K562 (cell line): Measurements from ENCODE around the gene MAML1. TPM values are rescaled to one million over a fixed set of nuclear protein-coding genes. Genes with fewer than 3 reads are reported as not detected.

Experiments
- RBM25 ChIP-seq: fragments of 200-400 bp; formaldehyde crosslinking; IDR thresholded peaks from 2 replicates; pipeline ENCODE4 v1.6.1; 2018; ENCODE audit warnings: low read length, low read depth, moderate library complexity; ENCODE audit not compliant: severe bottlenecking
- ZFP36 ChIP-seq: fragments of 150-350 bp; IDR thresholded peaks from 2 replicates; pipeline ENCODE4 v1.6.1; 2018; ENCODE audit warnings: low read length, low read depth; ENCODE audit not compliant: partially characterized antibody
- polyA plus RNA-seq, 8 experiments: library from polyadenylated mRNA; depleted of rRNA in 4 of 8; stranded (reverse) in 5 of 8; unstranded in 3 of 8; fragments of >200 nt; fragmentation: Nextera tagmentation in 2 of 8; fragmentation: Illumina TruSeq in 1 of 8; extraction: Ambion mirVana in 2 of 8; extraction: Trizol in 1 of 8; gene quantifications; 2 replicates each; pipeline versions ENCODE4 v1.2.1 to v1.2.3, GENCODE V29; 2011 to 2014; ENCODE audit warnings: inconsistent platforms in 1 of 8, missing spikeins in 1 of 8
- total RNA-seq, 7 experiments: library from RNA; depleted of rRNA in 6 of 7; stranded (reverse); fragments of >200 nt in 6 of 7; fragmentation: Illumina TruSeq in 2 of 7; extraction: Trizol in 2 of 7; gene quantifications; 2 replicates each; pipeline versions ENCODE4 v1.2.1 to v1.2.3, GENCODE V29; 2011 to 2021; ENCODE audit warnings: low replicate concordance in 1 of 7
- TF ChIP-seq, protein P1 (sequence below): fragments of 450-650 bp; IDR thresholded peaks from 2 replicates; pipeline ENCODE4 v1.6.1; 2016; ENCODE audit warnings: low read depth

MAML1 gene
- total and polyA plus RNA-seq, 9 of the 15 experiments (the other 6 are each of a cell fraction or from before 2014, with no cell fraction given) = 0.32 to 18.4 (median 7.0) TPM

DNA sequence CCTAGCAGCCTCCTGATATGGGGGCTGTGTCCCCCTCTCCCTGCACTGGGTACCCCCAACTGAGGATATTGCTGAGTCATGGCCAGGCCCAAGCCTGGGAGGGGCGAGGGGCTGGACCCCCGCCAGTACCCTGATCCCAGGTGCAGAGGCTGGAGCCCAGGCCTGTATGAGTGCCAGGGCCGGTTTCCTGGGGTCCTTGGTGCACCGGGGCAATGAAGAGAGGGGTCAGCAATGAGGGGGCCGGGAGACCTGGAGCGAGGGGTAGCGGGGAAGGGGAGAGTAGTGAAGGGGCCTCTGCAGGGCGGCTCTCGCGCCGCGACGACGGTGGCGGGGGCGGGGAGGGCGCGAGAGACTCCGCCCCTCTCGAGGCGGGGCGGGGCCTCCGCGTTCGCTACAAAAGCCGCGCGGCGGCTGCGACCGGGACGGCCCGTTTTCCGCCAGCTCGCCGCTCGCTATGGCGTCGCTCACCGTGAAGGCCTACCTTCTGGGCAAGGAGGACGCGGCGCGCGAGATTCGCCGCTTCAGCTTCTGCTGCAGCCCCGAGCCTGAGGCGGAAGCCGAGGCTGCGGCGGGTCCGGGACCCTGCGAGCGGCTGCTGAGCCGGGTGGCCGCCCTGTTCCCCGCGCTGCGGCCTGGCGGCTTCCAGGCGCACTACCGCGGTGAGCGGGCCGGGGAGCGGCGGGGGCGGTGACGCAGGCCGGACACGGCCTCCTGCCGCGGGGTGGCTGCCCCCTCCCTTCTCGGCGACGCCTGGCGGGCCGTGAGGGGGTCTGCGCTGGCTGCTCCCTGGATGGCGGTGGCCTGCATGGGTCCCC, 88.1 kb downstream of the MAML1 start, which contains the start of gene SQSTM1 (continued):
- TF ChIP-seq, protein P1, sequence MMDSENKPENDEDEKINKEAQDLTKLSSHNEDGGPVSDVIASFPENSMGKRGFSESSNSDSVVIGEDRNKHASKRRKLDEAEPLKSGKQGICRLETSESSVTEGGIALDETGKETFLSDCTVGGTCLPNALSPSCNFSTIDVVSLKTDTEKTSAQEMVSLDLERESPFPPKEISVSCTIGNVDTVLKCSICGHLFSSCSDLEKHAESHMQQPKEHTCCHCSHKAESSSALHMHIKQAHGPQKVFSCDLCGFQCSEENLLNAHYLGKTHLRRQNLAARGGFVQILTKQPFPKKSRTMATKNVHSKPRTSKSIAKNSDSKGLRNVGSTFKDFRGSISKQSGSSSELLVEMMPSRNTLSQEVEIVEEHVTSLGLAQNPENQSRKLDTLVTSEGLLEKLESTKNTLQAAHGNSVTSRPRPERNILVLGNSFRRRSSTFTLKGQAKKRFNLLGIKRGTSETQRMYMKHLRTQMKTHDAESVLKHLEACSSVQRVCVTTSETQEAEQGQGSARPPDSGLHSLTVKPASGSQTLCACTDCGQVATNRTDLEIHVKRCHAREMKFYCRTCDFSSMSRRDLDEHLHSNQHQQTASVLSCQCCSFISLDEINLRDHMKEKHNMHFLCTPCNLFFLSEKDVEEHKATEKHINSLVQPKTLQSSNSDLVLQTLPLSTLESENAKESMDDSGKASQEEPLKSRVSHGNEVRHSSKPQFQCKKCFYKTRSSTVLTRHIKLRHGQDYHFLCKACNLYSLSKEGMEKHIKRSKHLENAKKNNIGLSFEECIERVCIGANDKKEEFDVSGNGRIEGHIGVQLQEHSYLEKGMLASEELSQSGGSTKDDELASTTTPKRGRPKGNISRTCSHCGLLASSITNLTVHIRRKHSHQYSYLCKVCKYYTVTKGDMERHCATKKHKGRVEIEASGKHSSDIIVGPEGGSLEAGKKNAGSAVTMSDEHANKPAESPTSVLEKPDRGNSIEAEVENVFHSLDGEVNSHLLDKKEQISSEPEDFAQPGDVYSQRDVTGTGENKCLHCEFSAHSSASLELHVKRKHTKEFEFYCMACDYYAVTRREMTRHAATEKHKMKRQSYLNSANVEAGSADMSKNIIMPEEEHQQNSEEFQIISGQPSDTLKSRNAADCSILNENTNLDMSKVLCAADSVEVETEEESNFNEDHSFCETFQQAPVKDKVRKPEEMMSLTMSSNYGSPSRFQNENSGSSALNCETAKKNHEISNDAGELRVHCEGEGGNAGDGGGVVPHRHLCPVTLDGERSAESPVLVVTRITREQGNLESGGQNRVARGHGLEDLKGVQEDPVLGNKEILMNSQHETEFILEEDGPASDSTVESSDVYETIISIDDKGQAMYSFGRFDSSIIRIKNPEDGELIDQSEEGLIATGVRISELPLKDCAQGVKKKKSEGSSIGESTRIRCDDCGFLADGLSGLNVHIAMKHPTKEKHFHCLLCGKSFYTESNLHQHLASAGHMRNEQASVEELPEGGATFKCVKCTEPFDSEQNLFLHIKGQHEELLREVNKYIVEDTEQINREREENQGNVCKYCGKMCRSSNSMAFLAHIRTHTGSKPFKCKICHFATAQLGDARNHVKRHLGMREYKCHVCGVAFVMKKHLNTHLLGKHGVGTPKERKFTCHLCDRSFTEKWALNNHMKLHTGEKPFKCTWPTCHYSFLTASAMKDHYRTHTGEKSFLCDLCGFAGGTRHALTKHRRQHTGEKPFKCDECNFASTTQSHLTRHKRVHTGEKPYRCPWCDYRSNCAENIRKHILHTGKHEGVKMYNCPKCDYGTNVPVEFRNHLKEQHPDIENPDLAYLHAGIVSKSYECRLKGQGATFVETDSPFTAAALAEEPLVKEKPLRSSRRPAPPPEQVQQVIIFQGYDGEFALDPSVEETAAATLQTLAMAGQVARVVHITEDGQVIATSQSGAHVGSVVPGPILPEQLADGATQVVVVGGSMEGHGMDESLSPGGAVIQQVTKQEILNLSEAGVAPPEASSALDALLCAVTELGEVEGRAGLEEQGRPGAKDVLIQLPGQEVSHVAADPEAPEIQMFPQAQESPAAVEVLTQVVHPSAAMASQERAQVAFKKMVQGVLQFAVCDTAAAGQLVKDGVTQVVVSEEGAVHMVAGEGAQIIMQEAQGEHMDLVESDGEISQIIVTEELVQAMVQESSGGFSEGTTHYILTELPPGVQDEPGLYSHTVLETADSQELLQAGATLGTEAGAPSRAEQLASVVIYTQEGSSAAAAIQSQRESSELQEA = no peak
- TF ChIP-seq ZFP36 = no peak
- TF ChIP-seq RBM25 = no peak
